Measurements from ENCODE around the gene GLCCI1. TPM values are rescaled to one million over a fixed set of nuclear protein-coding genes. Genes with fewer than 3 reads are reported as not detected.

GLCCI1 gene
- total RNA-seq, 1 experiment from 2014 or later, result 12.9 TPM

DNA sequence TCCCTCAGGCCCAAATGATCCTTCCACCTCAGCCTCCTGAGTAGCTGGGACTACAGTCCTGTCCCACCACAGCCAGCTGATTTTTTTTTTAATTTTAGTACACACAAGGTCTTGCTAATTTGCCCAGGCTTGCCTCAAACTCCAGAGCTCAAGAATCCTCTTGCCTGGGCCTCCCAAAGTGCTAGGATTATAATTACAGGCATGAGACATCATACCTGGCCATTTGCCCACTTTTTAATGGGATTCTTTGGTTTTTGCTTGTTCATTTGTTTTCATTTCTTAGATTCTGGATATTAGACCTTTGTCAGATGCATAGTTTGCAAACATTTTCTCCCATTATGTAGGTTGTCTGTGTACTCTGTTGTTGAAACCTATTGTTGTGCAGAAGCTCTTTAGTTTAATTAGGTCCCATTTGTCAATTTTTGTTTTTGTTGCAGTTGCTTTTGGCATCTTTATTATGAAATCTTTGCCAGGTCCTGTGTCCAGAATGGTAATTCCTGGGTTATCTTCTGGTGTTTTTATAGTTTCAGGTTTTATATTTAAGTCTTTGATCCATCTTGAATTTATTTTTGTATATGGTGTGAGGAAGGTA lies 95.2 kb downstream of the GLCCI1 start:
- no peaks in the 10 kb centered on the region for H3K4me1 Mint-ChIP-seq (ENCODE audit: low read depth, unreplicated experiment)
- H3K9me3 Mint-ChIP-seq (ENCODE audit: low read depth, unreplicated experiment), result no peaks in the 10 kb centered on the region
- no TSS peak for BruUV-seq (replicated peaks)
- no peaks in the 10 kb centered on the region for H3K27me3 Mint-ChIP-seq (ENCODE audit: unreplicated experiment)
- H3K27ac Mint-ChIP-seq (ENCODE audit: unreplicated experiment), result no peak overlapping the region
- TF ChIP-seq, protein P1, sequence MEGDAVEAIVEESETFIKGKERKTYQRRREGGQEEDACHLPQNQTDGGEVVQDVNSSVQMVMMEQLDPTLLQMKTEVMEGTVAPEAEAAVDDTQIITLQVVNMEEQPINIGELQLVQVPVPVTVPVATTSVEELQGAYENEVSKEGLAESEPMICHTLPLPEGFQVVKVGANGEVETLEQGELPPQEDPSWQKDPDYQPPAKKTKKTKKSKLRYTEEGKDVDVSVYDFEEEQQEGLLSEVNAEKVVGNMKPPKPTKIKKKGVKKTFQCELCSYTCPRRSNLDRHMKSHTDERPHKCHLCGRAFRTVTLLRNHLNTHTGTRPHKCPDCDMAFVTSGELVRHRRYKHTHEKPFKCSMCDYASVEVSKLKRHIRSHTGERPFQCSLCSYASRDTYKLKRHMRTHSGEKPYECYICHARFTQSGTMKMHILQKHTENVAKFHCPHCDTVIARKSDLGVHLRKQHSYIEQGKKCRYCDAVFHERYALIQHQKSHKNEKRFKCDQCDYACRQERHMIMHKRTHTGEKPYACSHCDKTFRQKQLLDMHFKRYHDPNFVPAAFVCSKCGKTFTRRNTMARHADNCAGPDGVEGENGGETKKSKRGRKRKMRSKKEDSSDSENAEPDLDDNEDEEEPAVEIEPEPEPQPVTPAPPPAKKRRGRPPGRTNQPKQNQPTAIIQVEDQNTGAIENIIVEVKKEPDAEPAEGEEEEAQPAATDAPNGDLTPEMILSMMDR (IDR thresholded peaks at IDR 0.05; ENCODE audit: unreplicated experiment), result no peak
- CTCF ChIA-PET, result interaction anchor here (0.7 kb wide), 1 partner anchor 23 kb away, joined by 13 read pairs; no protein-coding TSS in a partner anchor
- intact Hi-C loops (cut with micrococcal nuclease; ENCODE audit: unreplicated experiment), result no loop called here
- no peak for DNase-seq
- no peaks in the 10 kb centered on the region for H3K36me3 Mint-ChIP-seq (ENCODE audit: insufficient read depth, unreplicated experiment)
- no peak overlapping the region for H3K4me3 Mint-ChIP-seq (ENCODE audit: low read depth, unreplicated experiment)

DNA sequence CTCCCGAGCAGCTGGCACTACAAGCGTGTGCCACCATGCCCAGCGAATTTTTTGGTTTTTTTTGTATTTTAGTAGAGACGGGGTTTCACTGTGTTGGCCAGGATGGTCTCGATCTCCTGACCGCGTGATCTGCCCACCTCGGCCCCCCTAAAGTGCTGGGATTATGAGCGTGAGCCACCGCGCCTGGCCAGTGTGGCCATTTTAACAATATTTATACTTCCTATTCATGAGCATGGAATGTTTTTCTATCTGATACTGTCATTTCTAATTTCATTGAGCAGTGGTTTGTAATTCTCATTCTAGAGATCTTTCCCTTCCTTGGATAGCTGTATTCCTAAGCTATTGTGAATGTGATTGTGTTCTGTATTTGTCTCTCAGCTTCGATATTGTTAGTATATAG lies 96.2 kb downstream of the GLCCI1 start:
- H3K4me1 Mint-ChIP-seq (ENCODE audit: low read depth, unreplicated experiment), result no peaks in the 10 kb centered on the region
- intact Hi-C loops (cut with micrococcal nuclease; ENCODE audit: unreplicated experiment), result no loop called here
- H3K4me3 Mint-ChIP-seq (ENCODE audit: low read depth, unreplicated experiment), result no peak overlapping the region
- H3K36me3 Mint-ChIP-seq (ENCODE audit: insufficient read depth, unreplicated experiment), result no peaks in the 10 kb centered on the region
- no peaks in the 10 kb centered on the region for H3K9me3 Mint-ChIP-seq (ENCODE audit: low read depth, unreplicated experiment)
- TF ChIP-seq, protein P1 (IDR thresholded peaks at IDR 0.05; ENCODE audit: unreplicated experiment), result no peak
- H3K27ac Mint-ChIP-seq (ENCODE audit: unreplicated experiment), result no peak overlapping the region
- DNase-seq, result no peak
- H3K27me3 Mint-ChIP-seq (ENCODE audit: unreplicated experiment), result no peaks in the 10 kb centered on the region
- no TSS peak for BruUV-seq (replicated peaks)
- CTCF ChIA-PET, result no interaction called here

DNA sequence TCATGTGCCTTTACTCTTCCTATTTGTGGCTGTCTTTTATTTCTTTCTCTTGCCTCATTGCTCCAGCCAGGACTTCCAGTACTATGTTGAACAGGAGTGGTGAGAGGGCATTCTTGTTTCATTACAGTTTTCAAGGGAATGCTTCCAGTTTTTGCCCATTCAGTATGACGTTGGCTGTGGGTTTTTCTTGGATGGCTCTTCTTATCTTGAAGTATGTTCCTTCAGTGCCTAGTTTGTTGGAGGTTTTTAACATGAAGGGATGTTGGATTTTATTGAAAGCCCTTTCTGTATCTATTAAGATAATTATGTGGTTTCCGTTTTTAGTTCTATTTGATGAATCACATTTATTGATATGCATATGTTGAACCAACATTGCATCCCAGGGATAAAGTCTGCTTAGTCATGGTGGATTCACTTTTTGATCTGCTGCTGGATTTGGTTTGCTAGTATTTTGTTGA lies 96.8 kb downstream of the GLCCI1 start:
- H3K4me1 Mint-ChIP-seq (ENCODE audit: low read depth, unreplicated experiment), result no peaks in the 10 kb centered on the region
- CTCF ChIA-PET, result no interaction called here
- no peak overlapping the region for H3K27ac Mint-ChIP-seq (ENCODE audit: unreplicated experiment)
- H3K9me3 Mint-ChIP-seq (ENCODE audit: low read depth, unreplicated experiment), result no peaks in the 10 kb centered on the region
- H3K27me3 Mint-ChIP-seq (ENCODE audit: unreplicated experiment), result no peaks in the 10 kb centered on the region
- no TSS peak for BruUV-seq (replicated peaks)
- DNase-seq, result no peak
- H3K36me3 Mint-ChIP-seq (ENCODE audit: insufficient read depth, unreplicated experiment), result no peaks in the 10 kb centered on the region
- TF ChIP-seq, protein P1 (IDR thresholded peaks at IDR 0.05; ENCODE audit: unreplicated experiment), result no peak
- intact Hi-C loops (cut with micrococcal nuclease; ENCODE audit: unreplicated experiment), result no loop called here
- no peak overlapping the region for H3K4me3 Mint-ChIP-seq (ENCODE audit: low read depth, unreplicated experiment)

DNA sequence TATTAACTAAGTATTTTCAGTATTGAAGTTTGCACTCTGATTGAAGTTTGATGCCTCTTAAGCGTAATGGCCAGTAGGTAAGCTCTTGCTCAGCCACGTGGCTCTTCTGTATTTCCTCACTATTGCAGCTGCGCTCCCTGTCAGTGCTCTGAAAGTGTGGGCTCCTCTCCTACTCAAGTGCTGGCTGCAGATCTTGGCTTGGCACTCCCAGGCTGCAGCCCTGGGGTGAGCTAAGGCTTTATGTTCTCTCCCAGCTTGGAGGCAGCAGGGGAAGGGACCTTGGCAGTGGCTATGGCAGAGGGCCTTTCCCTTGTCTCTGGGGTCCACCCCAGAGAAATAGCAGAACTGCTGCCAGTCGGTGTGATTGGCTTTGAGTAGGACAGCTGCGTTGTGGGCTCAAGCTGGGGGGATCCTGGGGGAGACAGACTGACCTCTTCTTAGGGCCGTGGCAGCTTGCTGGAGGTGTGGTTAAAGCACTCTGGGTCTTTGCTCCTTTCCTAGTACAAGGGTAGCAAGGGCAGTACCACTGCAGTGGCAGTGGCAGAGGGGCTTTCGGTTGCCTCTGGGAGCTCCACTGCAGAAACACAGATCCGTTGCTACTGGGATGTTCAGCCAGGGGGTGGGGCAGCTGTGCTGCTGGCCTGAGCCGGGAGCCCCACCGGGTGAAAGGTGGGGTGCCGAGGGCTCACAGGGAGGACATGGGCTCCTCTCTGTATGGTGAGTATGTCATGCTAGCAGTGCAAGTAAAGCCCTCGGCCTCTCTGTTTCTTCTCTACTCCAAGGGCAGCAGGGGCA lies 100.5 kb downstream of the GLCCI1 start:
- no peak for DNase-seq

More for the DNA sequence above, 100.5 kb downstream of the GLCCI1 start:
- H3K27me3 Mint-ChIP-seq (ENCODE audit: unreplicated experiment), result no peaks in the 10 kb centered on the region
- H3K4me3 Mint-ChIP-seq (ENCODE audit: low read depth, unreplicated experiment), result no peak overlapping the region
- no peak overlapping the region for H3K27ac Mint-ChIP-seq (ENCODE audit: unreplicated experiment)
- no peaks in the 10 kb centered on the region for H3K36me3 Mint-ChIP-seq (ENCODE audit: insufficient read depth, unreplicated experiment)
- CTCF ChIA-PET, result no interaction called here
- H3K9me3 Mint-ChIP-seq (ENCODE audit: low read depth, unreplicated experiment), result no peaks in the 10 kb centered on the region
- H3K4me1 Mint-ChIP-seq (ENCODE audit: low read depth, unreplicated experiment), result peaks cover 7% of the 10 kb centered on the region
- TF ChIP-seq, protein P1 (IDR thresholded peaks at IDR 0.05; ENCODE audit: unreplicated experiment), result no peak
- no TSS peak for BruUV-seq (replicated peaks)
- intact Hi-C loops (cut with micrococcal nuclease; ENCODE audit: unreplicated experiment), result no loop called here

Data from Calu3 (cell line).